GM19099 (cell line): ENCODE data around the gene ACSS1.

Source experiments
- POLR2A ChIP-seq: IDR thresholded peaks from 3 replicates; pipeline ENCODE4 v1.6.1; 2011; ENCODE audit warnings: low read depth; ENCODE audit not compliant: insufficient read length; ENCODE audit errors: extremely low read depth

The ACSS1 gene

GRCh38 chr20:25055711-25056495 is 2.0 kb downstream of the ACSS1 start:
- no peak for TF ChIP-seq POLR2A

GRCh38 chr20:25054995-25055629 is 2.8 kb downstream of the ACSS1 start:
- no peak for TF ChIP-seq POLR2A

GRCh38 chr20:25054096-25054820 is 3.7 kb downstream of the ACSS1 start:
- TF ChIP-seq POLR2A = no peak

GRCh38 chr20:25053255-25054031 is 4.5 kb downstream of the ACSS1 start:
- no peak for TF ChIP-seq POLR2A

GRCh38 chr20:25052255-25053194 is 5.4 kb downstream of the ACSS1 start:
- no peak for TF ChIP-seq POLR2A

GRCh38 chr20:25051386-25052155 is 6.4 kb downstream of the ACSS1 start:
- no peak for TF ChIP-seq POLR2A

- no peak for TF ChIP-seq POLR2A
Measured at GRCh38 chr20:25050501-25051350, 7.2 kb downstream of the ACSS1 start.

GRCh38 chr20:25050082-25050481 is 7.9 kb downstream of the ACSS1 start:
- TF ChIP-seq POLR2A = no peak

- TF ChIP-seq POLR2A = no peak
Measured at GRCh38 chr20:25049261-25050060, 8.5 kb downstream of the ACSS1 start.

- TF ChIP-seq POLR2A = no peak
Measured at GRCh38 chr20:25048519-25048952, 9.4 kb downstream of the ACSS1 start.

GRCh38 chr20:25047766-25048165 is 10.2 kb downstream of the ACSS1 start:
- TF ChIP-seq POLR2A = no peak
